SK-N-SH (cell line): ENCODE measurements around the gene GPSM3. TPM values are rescaled to one million over a fixed set of nuclear protein-coding genes. Genes with fewer than 3 reads are reported as not detected.

Source experiments
- CTCF ChIA-PET: fragments of 300-600, 350-600 bp; formaldehyde crosslinking; extraction: SDS; loops from one replicate; lab custom pipeline; 2021; lab: Yijun Ruan, JAX
- POLR2A ChIA-PET: fragments of 350-600 bp; sonication (Branson Sonifier 250); formaldehyde crosslinking; extraction: SDS; loops from one replicate; lab custom pipeline; 2020; ENCODE audit warnings: antibody characterized with exemption, inconsistent platforms; lab: Yijun Ruan, JAX
- DNase-seq: peaks from one replicate; pipeline ENCODE4 v3.0.0; 2012
- H2AFZ ChIP-seq: fragments of 200-600 bp; sonication (generic); 2 replicates; pipeline ENCODE4 v1.8.1; 2016; ENCODE audit warnings: antibody characterized with exemption, mild to moderate bottlenecking, low read depth
- H3F3A ChIP-seq: fragments of 200-600 bp; sonication (generic); replicated peaks from 2 replicates; pipeline ENCODE3; 2016; ENCODE audit warnings: antibody characterized with exemption, mild to moderate bottlenecking; ENCODE audit not compliant: insufficient read depth
- H3K27ac ChIP-seq, 2 experiments: fragments of 200-500 bp in 1 of 2; fragments of 200-600 bp in 1 of 2; sonication (Bioruptor generic) in 1 of 2; sonication (generic), shearing (Covaris generic) in 1 of 2; 2 replicates each; pipeline versions ENCODE4 v1.5.1 to v1.6.1; 2014 to 2016; ENCODE audit warnings: low read depth in 2 of 2, inconsistent platforms in 1 of 2, low read length in 1 of 2, mild to moderate bottlenecking in 1 of 2, mixed read lengths in 1 of 2
- H3K27me3 ChIP-seq: fragments of 200-600 bp; sonication (generic), shearing (Covaris generic); 2 replicates; pipeline ENCODE4 v1.6.1; 2016; ENCODE audit warnings: mixed run types; ENCODE audit not compliant: insufficient read depth
- H3K36me3 ChIP-seq, 2 experiments: fragments of 200-500 bp in 1 of 2; fragments of 200-600 bp in 1 of 2; sonication (Bioruptor generic) in 1 of 2; sonication (generic) in 1 of 2; replicated peaks in 1 of 2; 2 replicates each; pipeline versions ENCODE3 to v1.5.1; 2014 to 2016; ENCODE audit warnings: low read length in 1 of 2, mild to moderate bottlenecking in 1 of 2; ENCODE audit not compliant: insufficient read depth in 2 of 2, control insufficient read depth in 1 of 2
- H3K4me1 ChIP-seq, 2 experiments: fragments of 200-500 bp in 1 of 2; fragments of 200-600 bp in 1 of 2; sonication (Bioruptor generic) in 1 of 2; sonication (generic), shearing (Covaris generic) in 1 of 2; 2 replicates each; pipeline versions ENCODE4 v1.5.1 to v1.6.1; 2014 to 2016; ENCODE audit warnings: low read depth in 1 of 2, low read length in 1 of 2, mixed run types in 1 of 2; ENCODE audit not compliant: insufficient read depth in 2 of 2, control insufficient read depth in 1 of 2
- H3K4me2 ChIP-seq: fragments of 200-600 bp; sonication (generic), shearing (Covaris generic); 2 replicates; pipeline ENCODE4 v1.6.1; 2017; ENCODE audit warnings: mixed run types
- H3K4me3 ChIP-seq, 2 experiments: fragments of 200-500 bp in 1 of 2; fragments of 200-600 bp in 1 of 2; sonication (Bioruptor generic) in 1 of 2; sonication (generic), shearing (Covaris generic) in 1 of 2; 2 replicates each; pipeline versions ENCODE4 v1.5.1 to v1.8.1; 2014 to 2016; ENCODE audit warnings: low read depth in 2 of 2, inconsistent platforms in 1 of 2, low read length in 1 of 2, mild to moderate bottlenecking in 1 of 2, mixed read lengths in 1 of 2, moderate library complexity in 1 of 2
- H3K79me2 ChIP-seq: fragments of 200-600 bp; sonication (generic); 2 replicates; pipeline ENCODE4 v1.8.1; 2017; ENCODE audit warnings: mild to moderate bottlenecking; ENCODE audit not compliant: insufficient read depth
- H3K9ac ChIP-seq: fragments of 200-600 bp; sonication (generic); 2 replicates; pipeline ENCODE4 v1.6.1; 2017; ENCODE audit warnings: mixed run types
- H3K9me2 ChIP-seq: fragments of 200-600 bp; sonication (generic); 2 replicates; pipeline ENCODE4 v1.6.1; 2017; ENCODE audit warnings: mixed run types
- H3K9me3 ChIP-seq: fragments of 200-600 bp; sonication (generic); 2 replicates; pipeline ENCODE4 v1.6.1; 2017; ENCODE audit warnings: mixed run types, mild to moderate bottlenecking, moderate library complexity
- H4K20me1 ChIP-seq: fragments of 200-600 bp; sonication (generic); 2 replicates; pipeline ENCODE4 v1.6.1; 2017; ENCODE audit warnings: mild to moderate bottlenecking, mixed run types; ENCODE audit not compliant: insufficient read depth
- CHD2 ChIP-seq: fragments of 150-350 bp; IDR thresholded peaks from 2 replicates; pipeline ENCODE4 v1.6.1; 2018; ENCODE audit warnings: low read length; ENCODE audit not compliant: partially characterized antibody
- ELF1 ChIP-seq: IDR thresholded peaks from 2 replicates; pipeline ENCODE4 v1.4.0; 2012
- EP300 ChIP-seq, 2 experiments: IDR thresholded peaks; 2 replicates each; pipeline versions ENCODE4 v1.4.0 to v1.6.1; 2012; ENCODE audit warnings: borderline replicate concordance in 1 of 2, low read depth in 1 of 2, low read length in 1 of 2
- FOSL2 ChIP-seq: IDR thresholded peaks from 2 replicates; pipeline ENCODE4 v1.4.0; 2012; ENCODE audit warnings: low read depth, mild to moderate bottlenecking, moderate library complexity, borderline replicate concordance
- FOXJ3 ChIP-seq: sonication (generic); formaldehyde crosslinking; IDR thresholded peaks from 2 replicates; pipeline ENCODE4 v1.5.1; 2020; ENCODE audit warnings: mild to moderate bottlenecking, missing genetic modification reagents
- GABPA ChIP-seq: IDR thresholded peaks from 2 replicates; pipeline ENCODE4 v1.4.0; 2012; ENCODE audit warnings: low read depth, mild to moderate bottlenecking
- GATA2 ChIP-seq: sonication (generic); formaldehyde crosslinking; IDR thresholded peaks from 2 replicates; pipeline ENCODE4 v1.5.0; 2020; ENCODE audit warnings: mild to moderate bottlenecking, missing genetic modification reagents
- JUND ChIP-seq: IDR thresholded peaks from 2 replicates; pipeline ENCODE4 v1.4.0; 2012
- MEF2A ChIP-seq: IDR thresholded peaks from 2 replicates; pipeline ENCODE4 v1.4.0; 2012; ENCODE audit warnings: low read depth, borderline replicate concordance
- MXI1 ChIP-seq: IDR thresholded peaks from 2 replicates; pipeline ENCODE4 v1.6.1; 2012; ENCODE audit warnings: mild to moderate bottlenecking, low read depth, low read length, improper control_type of control experiment
- POLR2AphosphoS5 ChIP-seq: IDR thresholded peaks from 2 replicates; pipeline ENCODE4 v1.6.1; 2012; ENCODE audit warnings: low read depth, low read length
- RAD21 ChIP-seq: IDR thresholded peaks from 2 replicates; pipeline ENCODE4 v1.6.1; 2012; ENCODE audit warnings: mild to moderate bottlenecking, low read length
- RCOR1 ChIP-seq: fragments of 150-350 bp; IDR thresholded peaks from 2 replicates; pipeline ENCODE4 v1.6.1; 2017; ENCODE audit warnings: antibody characterized with exemption, low read length
- RXRA ChIP-seq: IDR thresholded peaks from 2 replicates; pipeline ENCODE4 v1.4.0; 2012; ENCODE audit warnings: low read depth, mild to moderate bottlenecking, borderline replicate concordance
- SMC3 ChIP-seq: IDR thresholded peaks from 2 replicates; pipeline ENCODE4 v1.6.1; 2012; ENCODE audit warnings: low read depth, low read length, improper control_type of control experiment
- TAF1 ChIP-seq: IDR thresholded peaks from 2 replicates; pipeline ENCODE4 v1.6.1; 2012; ENCODE audit warnings: low read depth, mild to moderate bottlenecking, low read length, moderate library complexity, borderline replicate concordance
- YY1 ChIP-seq: IDR thresholded peaks from 2 replicates; pipeline ENCODE4 v1.4.0; 2012; ENCODE audit warnings: low read depth, mild to moderate bottlenecking
- WGBS: methylation state at CpG from one replicate; pipeline ENCODE4 v1.1.6; 2017; ENCODE audit warnings: low lambda C conversion rate; 5-methylcytosine and 5-hydroxymethylcytosine counted together
- polyA plus RNA-seq, 3 experiments: library from polyadenylated mRNA; depleted of rRNA; stranded (reverse); fragments of >200 nt; gene quantifications; 2 replicates each; pipeline ENCODE4 v1.2.3, GENCODE V29; 2012
- TF ChIP-seq, protein P1 (sequence below): fragments of 150-350 bp; IDR thresholded peaks from 2 replicates; pipeline ENCODE4 v1.6.1; 2017; ENCODE audit warnings: antibody characterized with exemption, low read length, low read depth, borderline replicate concordance
- TF ChIP-seq, protein P2 (sequence below): IDR thresholded peaks from 2 replicates; pipeline ENCODE4 v1.4.0; 2012; ENCODE audit warnings: low read depth
- TF ChIP-seq, protein P3 (sequence below): IDR thresholded peaks from 2 replicates; pipeline ENCODE4 v1.6.1; 2012; ENCODE audit warnings: mild to moderate bottlenecking, low read depth, low read length, moderate library complexity
- TF ChIP-seq, protein P4 (sequence below): IDR thresholded peaks from 2 replicates; pipeline ENCODE4 v1.4.0; 2012; ENCODE audit warnings: low read depth, borderline replicate concordance
- TF ChIP-seq, protein P5 (sequence below): IDR thresholded peaks from 2 replicates; pipeline ENCODE4 v1.4.0; 2012; ENCODE audit warnings: low read depth, borderline replicate concordance

GPSM3 gene
- polyA plus RNA-seq, 1 of the 3 experiments (the other 2 are of a cell fraction) = 1.5 TPM

DNA sequence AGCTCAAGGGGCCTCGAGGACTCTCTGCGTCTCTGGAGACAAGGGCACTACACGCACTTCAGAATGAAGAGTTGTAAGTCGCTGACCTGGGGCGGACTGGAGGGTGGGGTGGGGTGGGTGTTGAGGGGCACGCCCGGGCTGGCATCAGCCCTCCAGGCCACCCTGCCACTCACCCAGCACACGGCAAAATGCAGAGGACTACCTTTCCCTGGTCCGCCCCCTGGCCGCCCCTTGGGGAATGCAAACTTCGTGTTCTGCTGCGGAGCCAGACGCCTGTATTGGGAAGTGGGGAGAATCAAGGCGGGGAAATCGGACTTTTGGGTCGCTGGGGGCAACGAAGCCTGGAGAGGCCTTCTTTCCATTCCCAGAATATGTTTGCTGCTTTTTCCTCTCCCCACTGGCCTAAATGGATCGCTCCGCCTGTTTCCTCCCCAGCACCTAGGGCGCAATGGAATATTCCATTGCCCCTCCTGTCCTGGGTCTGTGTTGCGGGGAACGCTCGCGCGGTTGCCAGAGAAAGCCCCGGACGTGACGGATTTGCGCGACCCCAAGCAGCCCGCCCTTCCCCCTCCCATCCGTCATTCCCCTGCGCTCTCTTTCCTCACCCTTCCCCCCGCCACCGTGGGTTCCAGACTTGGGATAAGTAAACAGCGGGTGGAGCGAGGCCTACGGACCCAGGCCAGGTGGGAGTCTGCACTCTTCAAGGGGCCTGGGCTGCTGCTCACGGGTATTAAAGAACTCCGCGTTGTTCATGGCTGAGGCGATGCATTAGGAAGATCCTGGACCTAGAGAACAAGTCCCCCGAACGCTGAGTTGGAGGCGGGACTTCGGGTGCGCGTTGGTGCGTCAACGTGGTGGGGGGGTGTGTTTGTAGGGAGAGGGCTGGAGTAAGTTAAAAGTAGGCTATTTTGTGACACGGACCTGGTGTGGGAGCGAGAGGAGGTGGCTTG lies 38.6 kb downstream of the GPSM3 start, which contains the start of gene PPT2:
PPT2 (plus strand) TSS at position 578 of the 950 bp plus-strand sequence. CDS start 454 bp downstream, outside the sequence.
- Histone ChIP-seq H3K79me2 (peaks cover 19% of the 10 kb centered on the region), H3K27ac (peak within 1 kb of the TSS; percentile 86 to 95), H3K9me3 (no peaks in the 10 kb centered on the region), H3K4me3 (peak within 1 kb of the TSS; percentile 75 to 81), H3K4me1 (peaks cover 13 to 31% of the 10 kb centered on the region in 2 experiments; a peak in 3 of 4 replicates), H3K27me3 (no peaks in the 10 kb centered on the region), H3K9me2 (no peaks in the 10 kb centered on the region), H3F3A (peaks cover 4% of the 10 kb centered on the region), H2AFZ (peak within 1 kb of the TSS; percentile 87), H3K4me2 (peak within 1 kb of the TSS; percentile 94), H3K9ac (peak within 1 kb of the TSS; percentile 84), H4K20me1 (no peaks in the 10 kb centered on the region), H3K36me3 (peaks cover 14 to 22% of the 10 kb centered on the region in 2 experiments)
- DNase-seq = peak; percentile 95
- ChIA-PET CTCF (interaction anchor here (0.6 to 1.3 kb wide), 12 partner anchors 9 to 108 kb away, joined by 3 to 30 read pairs (median 4); partner anchors contain the start of gene EGFL8), POLR2A (interaction anchor here (0.6 to 1.2 kb wide), 2 partner anchors 24 to 42 kb away, joined by 3 to 5 read pairs; partner anchors contain the start of gene FKBPL)
- under 1% methylated on average over 42 of the region's 52 CpGs for WGBS
- TF ChIP-seq, protein P1, sequence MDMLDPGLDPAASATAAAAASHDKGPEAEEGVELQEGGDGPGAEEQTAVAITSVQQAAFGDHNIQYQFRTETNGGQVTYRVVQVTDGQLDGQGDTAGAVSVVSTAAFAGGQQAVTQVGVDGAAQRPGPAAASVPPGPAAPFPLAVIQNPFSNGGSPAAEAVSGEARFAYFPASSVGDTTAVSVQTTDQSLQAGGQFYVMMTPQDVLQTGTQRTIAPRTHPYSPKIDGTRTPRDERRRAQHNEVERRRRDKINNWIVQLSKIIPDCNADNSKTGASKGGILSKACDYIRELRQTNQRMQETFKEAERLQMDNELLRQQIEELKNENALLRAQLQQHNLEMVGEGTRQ = no peak
- TF ChIP-seq POLR2AphosphoS5 = peak; percentile 64; the same call in 1 of the 2 replicates
- TF ChIP-seq MXI1 = peak; percentile 64; the same call in 1 of the 2 replicates
- no peak for TF ChIP-seq FOSL2
- TF ChIP-seq, protein P2, sequence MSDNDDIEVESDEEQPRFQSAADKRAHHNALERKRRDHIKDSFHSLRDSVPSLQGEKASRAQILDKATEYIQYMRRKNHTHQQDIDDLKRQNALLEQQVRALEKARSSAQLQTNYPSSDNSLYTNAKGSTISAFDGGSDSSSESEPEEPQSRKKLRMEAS = peak; percentile 69
- no peak for TF ChIP-seq RCOR1
- peak; percentile 98 for TF ChIP-seq CHD2
- TF ChIP-seq EP300 (IDR thresholded peaks at IDR 0.05; ENCODE audit: borderline replicate concordance in 1 of 2, low read depth in 1 of 2, low read length in 1 of 2) = peak in 1 of 2 experiments; percentile 40; a peak in 2 of 4 replicates
- TF ChIP-seq, protein P3, sequence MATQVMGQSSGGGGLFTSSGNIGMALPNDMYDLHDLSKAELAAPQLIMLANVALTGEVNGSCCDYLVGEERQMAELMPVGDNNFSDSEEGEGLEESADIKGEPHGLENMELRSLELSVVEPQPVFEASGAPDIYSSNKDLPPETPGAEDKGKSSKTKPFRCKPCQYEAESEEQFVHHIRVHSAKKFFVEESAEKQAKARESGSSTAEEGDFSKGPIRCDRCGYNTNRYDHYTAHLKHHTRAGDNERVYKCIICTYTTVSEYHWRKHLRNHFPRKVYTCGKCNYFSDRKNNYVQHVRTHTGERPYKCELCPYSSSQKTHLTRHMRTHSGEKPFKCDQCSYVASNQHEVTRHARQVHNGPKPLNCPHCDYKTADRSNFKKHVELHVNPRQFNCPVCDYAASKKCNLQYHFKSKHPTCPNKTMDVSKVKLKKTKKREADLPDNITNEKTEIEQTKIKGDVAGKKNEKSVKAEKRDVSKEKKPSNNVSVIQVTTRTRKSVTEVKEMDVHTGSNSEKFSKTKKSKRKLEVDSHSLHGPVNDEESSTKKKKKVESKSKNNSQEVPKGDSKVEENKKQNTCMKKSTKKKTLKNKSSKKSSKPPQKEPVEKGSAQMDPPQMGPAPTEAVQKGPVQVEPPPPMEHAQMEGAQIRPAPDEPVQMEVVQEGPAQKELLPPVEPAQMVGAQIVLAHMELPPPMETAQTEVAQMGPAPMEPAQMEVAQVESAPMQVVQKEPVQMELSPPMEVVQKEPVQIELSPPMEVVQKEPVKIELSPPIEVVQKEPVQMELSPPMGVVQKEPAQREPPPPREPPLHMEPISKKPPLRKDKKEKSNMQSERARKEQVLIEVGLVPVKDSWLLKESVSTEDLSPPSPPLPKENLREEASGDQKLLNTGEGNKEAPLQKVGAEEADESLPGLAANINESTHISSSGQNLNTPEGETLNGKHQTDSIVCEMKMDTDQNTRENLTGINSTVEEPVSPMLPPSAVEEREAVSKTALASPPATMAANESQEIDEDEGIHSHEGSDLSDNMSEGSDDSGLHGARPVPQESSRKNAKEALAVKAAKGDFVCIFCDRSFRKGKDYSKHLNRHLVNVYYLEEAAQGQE = no peak
- 0 out of 2 replicates have a peak, but pooled peaks have one; percentile 60 for TF ChIP-seq FOXJ3 (CRISPR knock-in tag)
- TF ChIP-seq, protein P4, sequence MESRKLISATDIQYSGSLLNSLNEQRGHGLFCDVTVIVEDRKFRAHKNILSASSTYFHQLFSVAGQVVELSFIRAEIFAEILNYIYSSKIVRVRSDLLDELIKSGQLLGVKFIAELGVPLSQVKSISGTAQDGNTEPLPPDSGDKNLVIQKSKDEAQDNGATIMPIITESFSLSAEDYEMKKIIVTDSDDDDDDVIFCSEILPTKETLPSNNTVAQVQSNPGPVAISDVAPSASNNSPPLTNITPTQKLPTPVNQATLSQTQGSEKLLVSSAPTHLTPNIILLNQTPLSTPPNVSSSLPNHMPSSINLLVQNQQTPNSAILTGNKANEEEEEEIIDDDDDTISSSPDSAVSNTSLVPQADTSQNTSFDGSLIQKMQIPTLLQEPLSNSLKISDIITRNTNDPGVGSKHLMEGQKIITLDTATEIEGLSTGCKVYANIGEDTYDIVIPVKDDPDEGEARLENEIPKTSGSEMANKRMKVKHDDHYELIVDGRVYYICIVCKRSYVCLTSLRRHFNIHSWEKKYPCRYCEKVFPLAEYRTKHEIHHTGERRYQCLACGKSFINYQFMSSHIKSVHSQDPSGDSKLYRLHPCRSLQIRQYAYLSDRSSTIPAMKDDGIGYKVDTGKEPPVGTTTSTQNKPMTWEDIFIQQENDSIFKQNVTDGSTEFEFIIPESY = peak; percentile 75; the same call in 1 of the 2 replicates
- TF ChIP-seq RAD21 = no peak; the same call in 1 of the 2 replicates
- TF ChIP-seq TAF1 = peak; percentile 44
- no peak for TF ChIP-seq RXRA
- no peak for TF ChIP-seq MEF2A
- peak; percentile 79 for TF ChIP-seq GABPA
- TF ChIP-seq JUND = no peak; the same call in 1 of the 2 replicates
- no peak for TF ChIP-seq GATA2 (CRISPR knock-in tag)
- TF ChIP-seq, protein P5, sequence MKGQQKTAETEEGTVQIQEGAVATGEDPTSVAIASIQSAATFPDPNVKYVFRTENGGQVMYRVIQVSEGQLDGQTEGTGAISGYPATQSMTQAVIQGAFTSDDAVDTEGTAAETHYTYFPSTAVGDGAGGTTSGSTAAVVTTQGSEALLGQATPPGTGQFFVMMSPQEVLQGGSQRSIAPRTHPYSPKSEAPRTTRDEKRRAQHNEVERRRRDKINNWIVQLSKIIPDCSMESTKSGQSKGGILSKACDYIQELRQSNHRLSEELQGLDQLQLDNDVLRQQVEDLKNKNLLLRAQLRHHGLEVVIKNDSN = no peak
- TF ChIP-seq SMC3 = no peak
- 0 out of 2 replicates have a peak, but pooled peaks have one; percentile 26 for TF ChIP-seq ELF1
- 0 out of 2 replicates have a peak, but pooled peaks have one; percentile 55 for TF ChIP-seq YY1
